Spleen (tissue), 11 donors: Measurements from ENCODE around the gene RPS27. TPM values are rescaled to one million over a fixed set of nuclear protein-coding genes. Genes with fewer than 3 reads are reported as not detected.

ENCODE experiments used
- DNase-seq: peaks from one replicate; pipeline ENCODE4 v3.0.0-alpha.2; 2020
- H3K27ac ChIP-seq, 8 donors: fragments of 200-600 bp; sonication (generic) in 7 of 8; 1 replicate in 4 of 8; 2 replicates in 4 of 8; pipeline versions ENCODE4 v1.5.0 to v1.8.0; 2016 to 2021; ENCODE audit warnings: inconsistent platforms in 4 of 8, mild to moderate bottlenecking in 4 of 8, moderate library complexity in 1 of 8
- H3K27me3 ChIP-seq, 7 donors: fragments of 200-600 bp; sonication (generic) in 6 of 7; replicated peaks in 1 of 7; 1 replicate in 4 of 7; 2 replicates in 3 of 7; pipeline versions ENCODE4 v1.5.0 to v1.8.0; 2016 to 2021; ENCODE audit warnings: inconsistent platforms in 3 of 7, mild to moderate bottlenecking in 1 of 7
- H3K36me3 ChIP-seq, 6 donors: fragments of 200-600 bp; sonication (generic) in 5 of 6; 1 replicate in 4 of 6; 2 replicates in 2 of 6; pipeline versions ENCODE4 v1.5.0 to v1.8.0; 2016 to 2021; ENCODE audit warnings: inconsistent platforms in 2 of 6
- H3K4me1 ChIP-seq, 6 donors: fragments of 200-600 bp; sonication (generic) in 5 of 6; 1 replicate in 3 of 6; 2 replicates in 3 of 6; pipeline versions ENCODE4 v1.5.0 to v1.8.0; 2016 to 2021; ENCODE audit warnings: inconsistent platforms in 3 of 6
- H3K4me3 ChIP-seq, 8 donors: fragments of 200-600 bp; sonication (generic) in 7 of 8; 1 replicate in 4 of 8; 2 replicates in 4 of 8; pipeline versions ENCODE4 v1.5.0 to v1.8.0; 2016 to 2021; ENCODE audit warnings: inconsistent platforms in 4 of 8, mild to moderate bottlenecking in 4 of 8, moderate library complexity in 2 of 8
- H3K9me3 ChIP-seq, 8 donors: fragments of 200-600 bp; sonication (generic) in 7 of 8; 1 replicate in 4 of 8; 2 replicates in 4 of 8; pipeline versions ENCODE4 v1.5.0 to v1.8.0; 2016 to 2021; ENCODE audit warnings: inconsistent platforms in 4 of 8
- POLR2A ChIP-seq, 3 donors: fragments of 450-650 bp; IDR thresholded peaks; one replicate each; pipeline ENCODE4 v1.5.1; 2017; ENCODE audit warnings: antibody characterized with exemption in 3 of 3, mild to moderate bottlenecking in 1 of 3
- POLR2AphosphoS5 ChIP-seq, 3 donors: sonication (generic); formaldehyde crosslinking; IDR thresholded peaks; one replicate each; pipeline ENCODE4 v1.5.1; 2017; ENCODE audit warnings: antibody characterized with exemption in 3 of 3
- WGBS, 5 donors: extraction: QIAGEN DNeasy Blood & Tissue Kit in 3 of 5; methylation state at CpG; one replicate each; pipeline versions ENCODE4 v1.1.5 to v1.1.7; 2013 to 2018; 5-methylcytosine and 5-hydroxymethylcytosine counted together
- intact Hi-C: fragments of 100-400 bp; cut with DNase I; formaldehyde crosslinking; loops from one replicate; pipeline ENCODE4 v1.15.0; 2023; ENCODE audit warnings: low total_unique reads
- polyA plus RNA-seq, 3 donors: library from polyadenylated mRNA; stranded (reverse); fragments of 200-250 nt; gene quantifications; one replicate each; pipeline ENCODE4 v1.2.1, GENCODE V29; 2013
- total RNA-seq, 7 donors: library from RNA; depleted of rRNA in 3 of 7; stranded (reverse); fragments of >200 nt in 3 of 7; fragmentation: NEBNext Ultra II Directional in 4 of 7; extraction: Animal tissue kit (Norgen Biotek cat#: 25700) in 4 of 7; gene quantifications; one replicate each; pipeline versions ENCODE4 v1.1.0 to v1.2.1, GENCODE V29; 2016 to 2021
- TF ChIP-seq, protein P1 (sequence below), 11 experiments: fragments of 200-600 bp in 7 of 11; fragments of 450-650 bp in 4 of 11; sonication (generic) in 4 of 11; IDR thresholded peaks in 8 of 11; conservative IDR thresholded peaks in 3 of 11; 1 replicate in 7 of 11; 2 replicates in 4 of 11; pipeline versions ENCODE4 v1.4.0 to v1.8.0; 2016 to 2021; ENCODE audit warnings: antibody characterized with exemption in 11 of 11, inconsistent platforms in 4 of 11, mild to moderate bottlenecking in 1 of 11
- donor health status: healthy with polysubstance abuse.
- donor health status: DM: no; HTN: no; CAD: no; lungs with moderate emphysema.
- donor health status: DM: no; HTN: no; CAD: no.
- donor health status: Bipolar disorder and iron deficiency.
- donor health status: healthy.
- donor health status: DM: no; HTN: no; CAD: no.
- donor health status: DM: yes; HTN: yes; CAD: no.

RPS27 gene
- total and polyA plus RNA-seq, 10 donors, result 1,398 to 23,475 (median 2,447) TPM

DNA sequence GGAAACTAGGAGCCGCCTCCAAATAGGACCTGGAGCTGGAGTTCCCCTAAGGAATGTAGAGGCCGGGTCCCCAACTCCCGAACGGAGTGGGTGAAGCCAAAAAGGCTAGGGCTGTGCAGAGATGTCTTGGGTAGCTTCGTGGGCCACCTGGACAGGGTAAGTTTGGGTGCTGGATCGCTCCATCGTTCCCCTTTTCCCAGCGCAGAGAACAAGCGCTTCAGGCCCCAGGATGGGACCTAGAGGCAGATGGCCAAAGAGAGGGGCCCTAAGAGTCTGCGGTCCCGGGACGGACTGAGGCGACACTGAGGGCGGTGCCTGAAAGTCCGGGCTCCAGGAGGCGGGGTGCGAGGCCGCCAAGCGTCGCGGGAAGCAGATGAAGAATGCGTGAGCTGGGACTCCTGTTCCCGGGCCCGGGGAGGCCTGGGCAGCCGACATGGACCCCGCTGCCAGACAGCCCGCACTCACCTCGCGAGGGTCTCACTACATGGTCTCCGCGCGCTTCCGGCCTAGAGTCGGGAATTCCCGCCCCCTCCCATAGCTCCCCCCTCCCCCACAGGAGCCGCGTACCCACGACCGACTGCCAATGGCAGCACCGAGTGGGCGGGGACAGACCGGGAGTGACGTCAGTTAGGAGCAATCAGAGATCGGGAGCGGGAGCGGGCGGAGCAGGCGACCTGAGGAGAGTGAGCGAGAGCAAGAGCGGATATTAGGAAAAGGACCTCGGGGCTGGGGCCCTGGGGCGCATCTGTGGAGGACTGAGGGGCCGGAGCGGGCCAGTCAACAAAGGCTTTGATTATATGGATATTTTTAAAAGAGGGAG lies 27.3 kb upstream of the RPS27 start, which contains the start of gene SLC39A1:
Gene SLC39A1, minus strand, starts transcription at position 508 of the 820 bp plus-strand sequence. CDS start 822 bp downstream, outside the sequence.
- H3K36me3 ChIP-seq, result peaks cover 0 to 32% (median 17%) of the 10 kb centered on the region in 6 donors
- peak within 1 kb of the TSS; percentile 65 to 86 (median 76) for H3K4me3 ChIP-seq
- TF ChIP-seq POLR2AphosphoS5 (IDR thresholded peaks at IDR 0.05) (peak; percentile 91 to 93 (median 92)), POLR2A (IDR thresholded peaks at IDR 0.05) (peak in 2 of 3 donors; percentile 20 to 56)
- TF ChIP-seq, protein P1, sequence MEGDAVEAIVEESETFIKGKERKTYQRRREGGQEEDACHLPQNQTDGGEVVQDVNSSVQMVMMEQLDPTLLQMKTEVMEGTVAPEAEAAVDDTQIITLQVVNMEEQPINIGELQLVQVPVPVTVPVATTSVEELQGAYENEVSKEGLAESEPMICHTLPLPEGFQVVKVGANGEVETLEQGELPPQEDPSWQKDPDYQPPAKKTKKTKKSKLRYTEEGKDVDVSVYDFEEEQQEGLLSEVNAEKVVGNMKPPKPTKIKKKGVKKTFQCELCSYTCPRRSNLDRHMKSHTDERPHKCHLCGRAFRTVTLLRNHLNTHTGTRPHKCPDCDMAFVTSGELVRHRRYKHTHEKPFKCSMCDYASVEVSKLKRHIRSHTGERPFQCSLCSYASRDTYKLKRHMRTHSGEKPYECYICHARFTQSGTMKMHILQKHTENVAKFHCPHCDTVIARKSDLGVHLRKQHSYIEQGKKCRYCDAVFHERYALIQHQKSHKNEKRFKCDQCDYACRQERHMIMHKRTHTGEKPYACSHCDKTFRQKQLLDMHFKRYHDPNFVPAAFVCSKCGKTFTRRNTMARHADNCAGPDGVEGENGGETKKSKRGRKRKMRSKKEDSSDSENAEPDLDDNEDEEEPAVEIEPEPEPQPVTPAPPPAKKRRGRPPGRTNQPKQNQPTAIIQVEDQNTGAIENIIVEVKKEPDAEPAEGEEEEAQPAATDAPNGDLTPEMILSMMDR (IDR thresholded peaks at IDR 0.05 in 8 of 11, conservative IDR thresholded peaks at IDR 0.05 in 3 of 11), result peak in 1 of 11 experiments; percentile 35
- peak within 1 kb of the TSS; percentile 94 to 99 (median 97) for H3K27ac ChIP-seq
- no peaks in the 10 kb centered on the region for H3K27me3 ChIP-seq
- intact Hi-C loops, result no loop called here
- no peaks in the 10 kb centered on the region for H3K9me3 ChIP-seq
- peak; percentile 98 for DNase-seq
- peaks cover 40 to 87% (median 77%) of the 10 kb centered on the region in 6 donors for H3K4me1 ChIP-seq
- WGBS, 5 donors, result 0 to 1% (median 1%) methylated on average over 36 to 54 of the region's 54 CpGs

DNA sequence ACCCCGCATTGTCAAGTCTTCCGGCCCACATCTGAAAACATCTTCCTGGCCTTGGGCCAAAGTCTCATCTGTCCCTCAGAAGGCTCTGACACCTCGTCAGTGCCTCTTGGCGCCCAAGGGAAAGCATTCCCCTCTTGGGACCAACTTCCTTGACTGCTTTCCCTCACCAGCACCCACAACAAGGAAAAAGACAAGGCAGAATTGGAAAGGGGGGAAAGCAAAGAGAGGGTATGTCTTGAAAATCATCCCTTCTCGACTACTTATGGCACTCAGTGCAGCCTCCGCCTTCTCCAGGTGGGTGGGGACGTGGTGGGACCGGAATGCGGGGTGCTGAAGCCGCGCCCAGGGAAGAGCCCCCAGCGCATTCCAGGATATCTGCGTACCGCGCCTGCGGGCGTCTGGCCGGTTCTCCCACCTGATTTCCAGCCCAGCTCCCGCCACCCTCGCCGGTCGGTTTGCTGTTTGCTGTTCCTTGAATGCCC lies 26.7 kb upstream of the RPS27 start:
- peak overlapping the region; percentile 65 to 86 (median 76) for H3K4me3 ChIP-seq
- H3K9me3 ChIP-seq, result no peaks in the 10 kb centered on the region
- DNase-seq, result peak; percentile 82
- H3K27me3 ChIP-seq, result no peaks in the 10 kb centered on the region
- peaks cover 0 to 32% (median 17%) of the 10 kb centered on the region in 6 donors for H3K36me3 ChIP-seq
- 2 to 4% (median 2%) methylated on average over 22 of the region's 22 CpGs for WGBS, 5 donors
- peaks cover 43 to 90% (median 80%) of the 10 kb centered on the region in 6 donors for H3K4me1 ChIP-seq
- peak overlapping the region; percentile 94 to 99 (median 97) for H3K27ac ChIP-seq
- intact Hi-C loops, result no loop called here
- TF ChIP-seq POLR2AphosphoS5 (IDR thresholded peaks at IDR 0.05) (no peak), POLR2A (IDR thresholded peaks at IDR 0.05) (no peak)
- TF ChIP-seq, protein P1 (IDR thresholded peaks at IDR 0.05 in 8 of 11, conservative IDR thresholded peaks at IDR 0.05 in 3 of 11), result no peak

DNA sequence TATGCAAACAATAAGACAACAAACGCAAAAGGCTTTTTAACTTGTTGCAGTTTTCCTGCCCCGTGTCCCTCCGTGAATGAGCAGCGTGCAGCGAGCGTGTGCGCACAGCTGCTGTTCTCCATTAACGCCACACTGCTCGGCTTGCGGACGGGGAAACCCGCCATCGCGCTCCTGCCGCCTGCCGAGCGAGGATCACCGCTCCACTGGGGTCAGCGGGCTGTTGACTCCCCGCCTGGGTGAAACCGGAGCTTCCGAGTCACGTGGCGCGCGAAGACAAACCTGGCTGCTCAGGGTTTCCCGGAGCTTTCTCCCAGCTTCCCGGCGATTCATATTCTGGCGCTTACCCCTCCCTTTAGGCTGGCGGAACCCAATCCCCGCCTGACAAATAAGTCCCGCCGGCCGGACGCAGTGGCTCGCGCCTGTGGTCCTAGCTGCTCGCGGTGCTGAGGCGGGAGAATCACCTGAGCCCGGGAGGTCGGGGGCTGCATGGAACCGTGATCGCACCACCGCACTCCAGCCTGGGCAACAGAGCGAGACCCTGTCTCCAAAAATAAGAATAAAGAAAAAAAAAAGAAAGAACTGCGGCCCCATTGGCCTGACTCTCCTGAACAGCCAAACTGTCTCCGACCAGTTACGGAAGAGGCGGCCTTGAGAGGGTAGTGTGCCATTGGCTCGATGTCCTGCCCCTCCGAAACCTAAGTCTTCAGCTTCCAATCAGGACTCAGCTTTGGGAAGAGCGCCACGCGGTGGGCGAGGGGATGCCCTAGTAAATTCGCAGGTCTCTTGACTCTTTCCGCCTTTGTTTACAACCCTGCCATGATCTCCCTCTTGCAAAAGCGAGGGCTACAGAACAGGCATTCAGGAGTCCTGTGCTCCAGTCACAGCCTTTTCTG lies 23.2 kb upstream of the RPS27 start, which contains the start of gene CREB3L4:
Gene CREB3L4, plus strand, starts transcription at position 796 of the 893 bp plus-strand sequence. CDS start 624 bp downstream, outside the sequence.
- H3K27me3 ChIP-seq, result no peaks in the 10 kb centered on the region
- peak within 1 kb of the TSS; percentile 95 to 98 (median 96) for H3K27ac ChIP-seq
- TF ChIP-seq POLR2AphosphoS5 (IDR thresholded peaks at IDR 0.05), result peak; percentile 91 to 97 (median 95)
- TF ChIP-seq POLR2A (IDR thresholded peaks at IDR 0.05), result peak in 2 of 3 donors; percentile 9 to 79
- TF ChIP-seq, protein P1 (IDR thresholded peaks at IDR 0.05 in 8 of 11, conservative IDR thresholded peaks at IDR 0.05 in 3 of 11), result peak in 9 of 11 experiments; percentile 12 to 58 (median 45)
- peaks cover 0 to 3% (median 0%) of the 10 kb centered on the region in 6 donors for H3K36me3 ChIP-seq
- H3K4me3 ChIP-seq, result peak within 1 kb of the TSS; percentile 62 to 83 (median 69)
- peaks cover 36 to 74% (median 57%) of the 10 kb centered on the region in 6 donors for H3K4me1 ChIP-seq
- no peaks in the 10 kb centered on the region for H3K9me3 ChIP-seq
- peak; percentile 96 for DNase-seq
- intact Hi-C loops, result no loop called here
- 0 to 1% (median 0%) methylated on average over 40 to 60 of the region's 60 CpGs for WGBS, 5 donors
